NCI-H1105 treated with DMSO at 0.1 percent for 48 hours (cell line): ENCODE data around the gene APBA1.
"Not testable (repeated sequence)": the region's sequence is repeated elsewhere in the genome, so short reads cannot be mapped to it uniquely, and the experiment has no call there.

Experiments
- DNase-seq: peaks from one replicate; lab custom pipeline; 2025; lab: John Stamatoyannopoulos, UW

The APBA1 gene

DNA sequence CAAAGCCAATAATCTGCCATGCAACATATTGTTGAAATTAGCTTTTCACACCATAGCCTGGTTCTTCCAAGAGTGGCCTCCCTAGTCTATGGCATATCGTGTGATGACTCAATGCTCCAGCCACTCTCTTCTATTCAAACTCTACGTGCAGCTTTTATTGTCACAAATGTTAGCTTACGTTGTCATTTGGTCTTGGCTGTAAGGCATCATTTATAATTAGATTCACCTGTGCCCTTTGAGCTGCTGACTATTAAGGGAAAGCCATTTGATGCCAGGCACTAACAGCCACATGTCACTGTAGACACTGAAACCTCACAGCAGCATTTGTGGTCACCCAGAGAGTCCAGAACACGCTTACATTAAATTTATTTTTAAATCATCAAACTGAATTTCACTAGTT lies 66.8 kb downstream of the APBA1 start:
- peak; percentile 27 for DNase-seq

DNA sequence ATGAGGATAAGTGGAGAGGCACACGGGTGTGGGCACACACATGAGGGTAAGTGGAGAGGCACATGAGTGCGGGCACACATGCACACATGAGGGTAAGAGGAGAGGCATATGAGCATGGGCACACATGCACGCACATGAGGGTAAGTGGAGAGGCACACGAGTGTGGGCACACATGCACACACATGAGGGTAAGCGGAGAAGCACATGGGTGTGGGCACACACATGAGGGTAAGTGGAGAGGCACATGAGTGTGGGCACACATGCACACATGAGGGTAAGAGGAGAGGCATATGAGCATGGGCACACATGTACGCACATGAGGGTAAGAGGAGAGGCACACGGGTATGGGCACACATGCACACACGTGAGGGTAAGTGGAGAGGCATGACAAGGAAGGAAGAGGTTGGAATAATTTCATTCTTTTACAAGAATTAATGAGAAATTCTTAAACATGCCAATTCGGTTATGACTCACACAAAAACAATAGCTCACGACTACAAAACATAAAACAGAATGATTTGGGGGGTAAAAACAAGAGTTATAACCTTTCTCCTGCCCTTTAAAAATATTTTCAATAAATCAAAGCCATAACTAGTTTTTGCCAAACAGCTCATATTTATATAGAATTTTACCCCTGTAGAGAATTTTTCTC lies 67.5 kb downstream of the APBA1 start:
- no peak for DNase-seq

GRCh38 chr9:69603656-69604055 lies 68.5 kb downstream of the APBA1 start:
- DNase-seq: no peak

DNA sequence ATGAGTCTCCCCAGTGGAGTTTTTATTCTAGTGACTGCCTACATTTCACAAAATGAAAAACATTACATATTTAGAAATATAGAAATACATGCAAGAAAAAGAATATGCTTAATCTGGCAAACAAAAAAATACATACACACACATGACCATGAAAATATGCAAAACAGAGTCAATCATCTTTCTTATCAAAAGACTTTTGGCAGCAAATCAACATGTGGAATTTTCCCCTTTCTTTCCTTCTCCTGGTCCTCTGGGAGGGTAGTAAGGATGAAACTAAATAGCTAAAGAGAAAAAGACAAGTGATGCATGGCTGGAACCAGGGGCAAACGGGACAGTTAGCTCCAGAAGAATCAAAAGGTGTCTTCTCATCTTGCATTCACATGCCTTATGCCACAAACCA lies 69.4 kb downstream of the APBA1 start:
- no peak for DNase-seq

DNA sequence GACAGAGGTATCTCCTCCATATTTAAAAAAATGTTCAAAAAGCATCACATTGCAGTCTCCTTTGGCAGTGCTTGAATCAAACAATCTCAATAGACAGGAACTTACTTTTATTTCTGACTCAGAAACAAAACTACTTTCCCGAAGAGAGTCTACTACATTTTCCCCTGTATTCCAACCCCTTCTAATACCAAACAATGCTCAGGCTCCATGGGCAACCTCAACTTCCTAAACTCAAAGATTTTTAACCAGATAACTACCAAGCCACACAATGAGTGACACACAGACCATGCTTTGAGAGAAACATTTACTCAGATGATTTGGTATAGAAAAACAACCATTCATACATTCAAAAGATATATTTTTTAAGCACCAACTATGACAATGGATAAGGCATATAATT lies 70.5 kb downstream of the APBA1 start:
- DNase-seq: no peak

- DNase-seq: no peak
Measured at GRCh38 chr9:69600314-69601047, 71.7 kb downstream of the APBA1 start.

- no peak for DNase-seq
Measured at GRCh38 chr9:69599232-69599971, 72.8 kb downstream of the APBA1 start.

GRCh38 chr9:69596906-69597305 lies 75.3 kb downstream of the APBA1 start:
- DNase-seq: not testable (repeated sequence)

DNA sequence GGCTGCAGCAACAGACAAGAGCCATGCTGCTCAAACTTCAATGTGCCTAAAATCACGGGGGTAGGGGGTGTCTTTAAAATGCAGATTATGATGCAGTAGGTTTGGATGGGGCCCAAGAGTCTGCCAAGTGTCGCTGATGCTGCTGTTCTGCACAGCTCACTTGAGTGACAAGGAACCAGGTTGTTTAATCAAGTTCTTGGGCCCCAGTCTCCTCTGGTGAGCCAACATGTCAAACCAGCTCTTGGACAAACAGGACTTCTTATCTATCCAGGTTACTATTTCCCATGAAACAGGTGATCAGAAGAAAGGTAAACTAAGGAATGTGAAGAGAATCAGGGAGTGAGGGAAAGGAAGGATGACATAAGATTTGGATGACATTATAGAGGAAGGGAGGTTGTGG lies 78.0 kb downstream of the APBA1 start:
- no peak for DNase-seq

- DNase-seq: no peak
Measured at GRCh38 chr9:69593756-69594155, 78.4 kb downstream of the APBA1 start.

DNA sequence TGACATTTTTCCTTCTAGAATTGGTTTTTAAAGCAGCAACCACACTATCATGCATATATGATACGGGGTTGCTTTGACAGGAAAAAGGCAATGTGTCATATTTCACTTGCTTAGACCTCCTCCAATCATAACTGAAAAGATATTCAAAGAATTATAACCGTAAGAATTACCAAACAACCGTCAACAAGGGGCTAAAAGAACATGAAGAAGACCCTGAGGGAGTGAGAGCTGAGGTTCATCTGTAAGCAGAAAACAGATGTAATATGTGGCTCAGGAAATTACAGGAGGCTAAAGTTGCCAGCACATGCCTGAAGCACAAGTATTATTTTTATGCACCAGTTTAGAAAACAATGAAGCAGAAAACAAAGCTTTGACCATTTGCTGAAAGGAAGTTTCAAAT lies 78.9 kb downstream of the APBA1 start:
- no peak for DNase-seq

DNA sequence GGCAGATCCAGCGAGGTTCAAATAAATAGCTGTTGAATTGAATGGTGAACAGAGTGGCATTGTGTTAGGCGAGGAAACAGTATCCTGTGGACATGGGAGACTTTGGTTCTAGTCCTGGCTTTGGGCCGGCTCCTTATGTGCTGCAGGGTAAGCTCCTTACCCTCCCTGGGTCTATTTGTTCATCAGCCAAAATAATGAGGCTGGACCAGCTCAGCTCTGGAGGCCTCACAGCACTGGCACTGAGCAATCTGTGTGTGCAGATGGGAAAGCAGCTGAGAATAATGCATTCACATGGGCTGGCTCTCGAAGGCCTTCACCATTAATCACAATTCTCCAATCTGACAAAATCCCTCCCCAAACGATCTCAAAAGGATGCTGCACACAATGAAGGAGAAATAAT lies 81.9 kb downstream of the APBA1 start:
- DNase-seq: no peak

DNA sequence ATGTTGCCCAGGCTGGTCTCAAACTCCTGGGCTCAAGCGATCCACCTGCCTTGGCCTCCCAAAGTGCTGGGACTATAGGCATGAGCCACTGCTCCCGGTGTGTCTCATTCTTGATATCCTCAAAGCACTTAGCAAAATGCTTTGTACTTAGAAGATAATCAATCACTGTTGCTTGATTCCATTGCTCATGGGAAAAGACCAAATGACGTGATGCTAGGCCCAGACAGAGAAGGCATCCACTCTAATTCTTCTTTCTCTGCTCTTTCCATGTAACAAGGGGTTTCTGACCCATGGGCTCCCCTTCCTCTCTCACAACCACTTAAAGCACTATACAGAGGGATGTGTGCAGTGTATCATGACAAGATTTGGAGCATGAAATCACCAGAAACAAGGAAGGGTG lies 83.0 kb downstream of the APBA1 start:
- DNase-seq: no peak

GRCh38 chr9:69585571-69585970 lies 86.6 kb downstream of the APBA1 start:
- DNase-seq: no peak

- DNase-seq: no peak
Measured at GRCh38 chr9:69584759-69585158, 87.4 kb downstream of the APBA1 start.

GRCh38 chr9:69583645-69584234 lies 88.4 kb downstream of the APBA1 start:
- no peak for DNase-seq

DNA sequence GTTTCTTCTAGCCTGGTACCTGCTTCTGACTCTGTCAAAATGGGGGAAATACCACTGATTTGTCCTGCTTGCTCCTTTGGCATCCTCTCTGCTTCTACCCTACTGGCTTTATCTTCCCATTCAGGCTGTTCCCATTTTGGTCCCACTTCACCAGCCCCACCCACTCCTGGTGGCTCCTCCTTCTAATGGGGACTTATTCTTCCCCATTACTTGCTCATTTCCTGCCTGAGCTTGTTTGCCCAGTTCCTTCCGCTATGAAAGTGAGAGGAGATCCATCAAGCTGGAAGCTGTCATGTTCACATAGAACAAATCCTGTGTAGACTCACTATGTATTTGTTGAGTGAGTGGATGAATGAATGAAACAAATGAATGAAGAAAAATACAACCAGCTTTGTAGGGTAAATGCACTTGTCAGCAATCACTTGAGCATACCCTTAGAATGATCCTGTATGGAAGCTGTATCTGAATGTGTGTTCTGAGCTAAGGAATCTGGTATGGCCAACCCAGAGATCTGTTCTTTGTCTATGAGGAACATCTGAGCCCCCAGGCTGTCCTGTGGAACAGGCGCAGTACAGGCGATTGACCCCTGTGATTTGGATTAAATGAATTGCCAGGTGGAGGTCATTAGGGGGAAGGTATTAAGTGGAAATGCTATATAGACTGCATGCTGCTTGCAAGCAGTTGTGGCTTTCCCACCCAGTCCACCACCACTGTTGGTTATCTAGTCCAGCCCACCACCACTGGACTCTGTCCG lies 89.5 kb downstream of the APBA1 start:
- DNase-seq: no peak

DNA sequence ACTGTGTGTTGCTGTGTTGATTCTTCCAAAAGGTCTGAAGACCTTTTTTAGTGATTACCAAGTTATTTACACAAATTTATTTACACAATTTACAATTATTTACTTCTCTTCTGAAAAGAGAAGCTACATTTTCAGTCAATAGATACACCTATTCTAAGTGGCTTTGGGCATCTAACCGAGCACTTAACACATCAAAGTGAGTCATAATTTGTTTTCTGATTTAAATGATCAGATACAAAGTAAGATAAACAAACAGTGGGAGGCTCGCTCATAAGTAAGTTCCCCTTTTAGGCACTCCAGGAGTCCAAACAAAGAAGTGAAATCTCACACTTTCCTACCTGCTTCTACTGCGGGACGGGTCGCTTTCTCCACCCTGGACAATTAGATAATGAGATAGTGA lies 90.2 kb downstream of the APBA1 start:
- no peak for DNase-seq

DNA sequence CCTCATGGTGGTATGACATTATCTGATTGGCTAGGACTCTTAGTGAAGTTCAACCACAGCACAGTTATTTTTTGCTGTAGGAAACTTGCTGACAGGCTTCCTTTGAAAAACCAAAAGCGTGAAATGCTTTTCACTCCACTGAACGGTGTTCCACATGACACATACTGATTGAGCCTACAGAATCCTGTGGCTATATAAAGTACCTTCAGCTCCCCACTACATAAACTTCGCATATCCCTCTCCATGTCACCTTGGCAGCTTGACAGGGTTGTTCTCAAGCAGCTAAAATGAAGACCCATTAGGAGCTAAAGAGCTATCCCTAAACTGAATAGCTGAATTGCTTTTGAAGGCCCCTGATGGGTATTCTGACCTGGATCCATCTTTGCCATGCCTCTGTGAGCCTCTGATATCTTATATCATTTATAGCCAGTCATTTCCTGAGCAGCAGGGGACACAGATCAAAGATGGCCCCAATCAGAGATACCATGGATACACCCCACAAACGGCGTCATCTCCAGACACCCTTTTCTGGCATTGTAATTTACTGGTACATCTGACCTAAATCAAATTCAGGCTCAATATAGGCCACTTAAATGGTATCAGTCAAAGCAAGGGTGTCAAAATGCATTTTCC lies 91.5 kb downstream of the APBA1 start:
- no peak for DNase-seq

GRCh38 chr9:69579760-69580581 lies 92.2 kb downstream of the APBA1 start:
- no peak for DNase-seq
